ENCODE data around the gene ANKS1A.
A peak's percentile ranks its signal among the peaks of the same experiment; 100 is the strongest.

ANKS1A gene

GRCh38 chr6:34928220-34928619 lies 39.2 kb downstream of the ANKS1A start (continued):
- TF ChIP-seq BCL6B (tag by site-specific recombination; IDR thresholded peaks at IDR 0.05) (no peak), ZIC2 (tag by site-specific recombination; IDR thresholded peaks at IDR 0.05) (peak; percentile 42; the same call in 1 of the 2 replicates), ZNF214 (tag by site-specific recombination; IDR thresholded peaks at IDR 0.05; ENCODE audit: borderline replicate concordance) (no peak), ZNF791 (tag by site-specific recombination; IDR thresholded peaks at IDR 0.05) (no peak), REPIN1 (tag by site-specific recombination; IDR thresholded peaks at IDR 0.05; ENCODE audit: low read depth) (no peak), ZNF10 (tag by site-specific recombination; IDR thresholded peaks at IDR 0.05) (no peak), ZNF37A (tag by site-specific recombination; IDR thresholded peaks at IDR 0.05) (no peak), ZNF394 (tag by site-specific recombination; IDR thresholded peaks at IDR 0.05; ENCODE audit: borderline replicate concordance) (no peak), ZFP3 (tag by site-specific recombination; IDR thresholded peaks at IDR 0.05; ENCODE audit: low read depth) (no peak), ZBTB17 (tag by site-specific recombination; IDR thresholded peaks at IDR 0.05) (no peak), ZNF223 (tag by site-specific recombination; IDR thresholded peaks at IDR 0.05) (no peak), ZBTB49 (tag by site-specific recombination; IDR thresholded peaks at IDR 0.05; ENCODE audit: low read depth) (no peak), WT1 (tag by site-specific recombination; IDR thresholded peaks at IDR 0.05) (peak; percentile 65; the same call in 1 of the 2 replicates), ZSCAN30 (tag by site-specific recombination; IDR thresholded peaks at IDR 0.05) (peak; percentile 78; the same call in 1 of the 2 replicates), ZNF624 (tag by site-specific recombination; IDR thresholded peaks at IDR 0.05) (no peak), ZNF473 (tag by site-specific recombination; IDR thresholded peaks at IDR 0.05) (no peak), ZNF843 (tag by site-specific recombination; IDR thresholded peaks at IDR 0.05) (peak; percentile 67), ZNF707 (tag by site-specific recombination; IDR thresholded peaks at IDR 0.05) (no peak), ZNF302 (tag by site-specific recombination; IDR thresholded peaks at IDR 0.05; ENCODE audit: low read depth) (no peak), ZNF670 (tag by site-specific recombination; IDR thresholded peaks at IDR 0.05; ENCODE audit: low read depth) (no peak), ZNF157 (tag by site-specific recombination; IDR thresholded peaks at IDR 0.05) (no peak), ZBTB44 (tag by site-specific recombination; IDR thresholded peaks at IDR 0.05) (no peak), OSR2 (tag by site-specific recombination; IDR thresholded peaks at IDR 0.05) (peak; percentile 82), EGR2 (tag by site-specific recombination; IDR thresholded peaks at IDR 0.05; ENCODE audit: low read depth) (no peak), ZNF114 (tag by site-specific recombination; IDR thresholded peaks at IDR 0.05) (no peak), SCRT1 (tag by site-specific recombination; IDR thresholded peaks at IDR 0.05; ENCODE audit: borderline replicate concordance) (no peak), ZNF155 (tag by site-specific recombination; IDR thresholded peaks at IDR 0.05) (no peak), ZNF600 (tag by site-specific recombination; IDR thresholded peaks at IDR 0.05) (no peak; the same call in 1 of the 2 replicates), ZNF133 (tag by site-specific recombination; IDR thresholded peaks at IDR 0.05) (no peak), ZSCAN16 (tag by site-specific recombination; IDR thresholded peaks at IDR 0.05) (no peak), ZEB2 (tag by site-specific recombination; IDR thresholded peaks at IDR 0.05) (peak; percentile 40; the same call in 1 of the 2 replicates), ZNF292 (tag by site-specific recombination; IDR thresholded peaks at IDR 0.05; ENCODE audit: borderline replicate concordance, low read depth) (no peak), ATF2 (tag by site-specific recombination; IDR thresholded peaks at IDR 0.05; ENCODE audit: low read depth) (no peak), ZFHX2 (tag by site-specific recombination; conservative IDR thresholded peaks at IDR 0.05) (no peak), ZNF580 (tag by site-specific recombination; IDR thresholded peaks at IDR 0.05) (no peak), ZNF423 (tag by site-specific recombination; IDR thresholded peaks at IDR 0.05) (no peak), ZNF112 (tag by site-specific recombination; IDR thresholded peaks at IDR 0.05) (no peak)

Measured in HEK293 (cell line).